Measurements from ENCODE around the gene RECQL5. TPM values are rescaled to one million over a fixed set of nuclear protein-coding genes. Genes with fewer than 3 reads are reported as not detected.
A peak's percentile ranks its signal among the peaks of the same experiment; 100 is the strongest.

The RECQL5 gene
- total RNA-seq, 1 donor from 2014 or later = 17.3 TPM

DNA sequence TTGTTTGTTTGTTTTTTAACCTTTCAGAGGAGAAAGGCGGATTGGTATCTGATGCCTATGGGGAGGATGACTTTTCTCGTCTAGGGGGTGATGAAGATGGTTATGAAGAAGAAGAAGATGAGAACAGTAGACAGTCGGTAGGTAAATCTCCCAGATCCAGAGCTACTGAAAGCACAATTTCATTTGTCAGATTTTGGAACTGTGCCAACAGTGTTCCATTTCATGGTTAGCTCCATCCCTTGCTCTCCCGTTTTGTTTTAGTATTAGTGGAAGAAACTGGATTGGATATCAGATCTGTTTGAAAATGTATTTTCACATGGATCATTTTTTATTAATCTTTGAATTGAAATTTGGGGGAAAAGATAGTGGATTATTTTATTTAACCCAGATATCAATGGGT lies 1.5 kb upstream of the RECQL5 start:
- Histone ChIP-seq H3K4me1 (peaks cover 52% of the 10 kb centered on the region), H3K27me3 (ENCODE audit: low read depth) (no peaks in the 10 kb centered on the region), H3K36me3 (peaks cover 54% of the 10 kb centered on the region), H3K4me3 (peak overlapping the region; percentile 94), H3K27ac (replicated peaks) (no peak overlapping the region), H3K9me3 (replicated peaks) (no peaks in the 10 kb centered on the region)
- DNase-seq = no peak
- TF ChIP-seq, protein P1, sequence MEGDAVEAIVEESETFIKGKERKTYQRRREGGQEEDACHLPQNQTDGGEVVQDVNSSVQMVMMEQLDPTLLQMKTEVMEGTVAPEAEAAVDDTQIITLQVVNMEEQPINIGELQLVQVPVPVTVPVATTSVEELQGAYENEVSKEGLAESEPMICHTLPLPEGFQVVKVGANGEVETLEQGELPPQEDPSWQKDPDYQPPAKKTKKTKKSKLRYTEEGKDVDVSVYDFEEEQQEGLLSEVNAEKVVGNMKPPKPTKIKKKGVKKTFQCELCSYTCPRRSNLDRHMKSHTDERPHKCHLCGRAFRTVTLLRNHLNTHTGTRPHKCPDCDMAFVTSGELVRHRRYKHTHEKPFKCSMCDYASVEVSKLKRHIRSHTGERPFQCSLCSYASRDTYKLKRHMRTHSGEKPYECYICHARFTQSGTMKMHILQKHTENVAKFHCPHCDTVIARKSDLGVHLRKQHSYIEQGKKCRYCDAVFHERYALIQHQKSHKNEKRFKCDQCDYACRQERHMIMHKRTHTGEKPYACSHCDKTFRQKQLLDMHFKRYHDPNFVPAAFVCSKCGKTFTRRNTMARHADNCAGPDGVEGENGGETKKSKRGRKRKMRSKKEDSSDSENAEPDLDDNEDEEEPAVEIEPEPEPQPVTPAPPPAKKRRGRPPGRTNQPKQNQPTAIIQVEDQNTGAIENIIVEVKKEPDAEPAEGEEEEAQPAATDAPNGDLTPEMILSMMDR (IDR thresholded peaks at IDR 0.05; ENCODE audit: borderline replicate concordance) = no peak
- intact Hi-C loops (cut with micrococcal nuclease) = no loop called here

DNA sequence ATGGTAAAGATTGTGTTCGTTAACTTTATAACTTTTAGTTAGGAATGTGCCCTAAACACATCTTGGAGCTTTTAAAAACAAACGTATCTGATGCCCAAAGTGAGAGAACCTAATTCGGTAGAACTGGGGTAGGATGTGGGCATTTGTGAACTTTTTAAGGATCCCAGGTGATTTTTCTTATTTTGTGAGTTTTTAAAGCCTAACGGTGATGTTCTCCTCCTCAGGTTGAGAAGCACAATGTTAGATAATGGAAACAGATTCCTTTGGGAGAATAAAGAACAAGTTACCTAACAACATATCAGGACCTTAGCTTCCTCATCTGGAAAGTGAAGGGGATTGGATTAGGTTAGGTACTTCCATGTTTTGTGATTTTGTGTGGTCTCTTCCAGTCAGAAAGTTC lies 871 bp upstream of the RECQL5 start:
- H3K4me1 ChIP-seq = peaks cover 52% of the 10 kb centered on the region
- H3K4me3 ChIP-seq = peak overlapping the region; percentile 94
- H3K27me3 ChIP-seq (ENCODE audit: low read depth) = no peaks in the 10 kb centered on the region
- H3K27ac ChIP-seq (replicated peaks) = peak overlapping the region; percentile 90
- DNase-seq = no peak
- H3K9me3 ChIP-seq (replicated peaks) = no peaks in the 10 kb centered on the region
- H3K36me3 ChIP-seq = peaks cover 51% of the 10 kb centered on the region
- TF ChIP-seq, protein P1 (IDR thresholded peaks at IDR 0.05; ENCODE audit: borderline replicate concordance) = no peak
- intact Hi-C loops (cut with micrococcal nuclease) = no loop called here

DNA sequence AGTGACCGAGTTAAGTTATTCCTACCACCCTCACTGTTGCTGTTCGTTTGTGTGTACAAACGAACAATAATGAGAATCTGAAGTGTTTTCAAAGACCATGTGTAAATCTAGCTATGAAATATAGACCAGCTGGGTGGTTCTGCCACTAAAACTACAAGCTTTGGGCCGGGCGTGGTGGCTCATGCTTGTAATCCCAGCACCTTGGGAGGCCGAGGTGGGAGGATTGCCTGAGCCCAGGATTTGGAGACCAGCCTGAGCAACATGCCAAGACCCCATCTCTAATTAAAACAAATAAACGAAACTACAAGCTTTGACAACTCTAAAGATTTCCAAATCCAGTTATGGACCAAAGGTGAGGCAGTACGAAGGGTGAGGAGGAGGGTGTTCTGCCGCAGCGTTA lies 973 bp downstream of the RECQL5 start:
- no peaks in the 10 kb centered on the region for H3K9me3 ChIP-seq (replicated peaks)
- H3K27ac ChIP-seq (replicated peaks) = no peak overlapping the region
- peak overlapping the region; percentile 94 for H3K4me3 ChIP-seq
- H3K4me1 ChIP-seq = peaks cover 48% of the 10 kb centered on the region
- H3K27me3 ChIP-seq (ENCODE audit: low read depth) = no peaks in the 10 kb centered on the region
- no peak for DNase-seq
- intact Hi-C loops (cut with micrococcal nuclease) = no loop called here
- TF ChIP-seq, protein P1 (IDR thresholded peaks at IDR 0.05; ENCODE audit: borderline replicate concordance) = no peak
- H3K36me3 ChIP-seq = peaks cover 51% of the 10 kb centered on the region

DNA sequence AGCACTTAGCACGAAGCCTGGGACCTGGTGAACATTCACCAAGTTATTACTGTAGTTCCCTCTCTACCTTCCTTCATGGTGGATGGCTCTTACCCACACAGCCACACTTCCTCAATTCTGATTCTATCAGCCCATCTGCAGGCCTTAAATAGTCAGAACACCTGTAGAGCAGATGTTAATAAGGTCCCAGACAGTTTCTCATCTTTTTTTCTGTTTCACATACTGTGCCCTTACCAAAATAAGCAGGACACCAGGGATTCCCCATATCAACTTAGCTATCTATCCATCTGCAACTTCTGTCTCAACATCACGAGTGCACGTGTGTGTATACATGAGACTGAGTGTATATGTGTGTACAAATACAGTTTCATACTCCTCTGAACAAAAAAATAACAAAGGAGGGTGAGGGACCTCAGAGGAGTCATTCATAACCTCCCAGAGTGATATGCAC lies 2.8 kb downstream of the RECQL5 start:
- peaks cover 49% of the 10 kb centered on the region for H3K36me3 ChIP-seq
- H3K27ac ChIP-seq (replicated peaks) = no peak overlapping the region
- H3K27me3 ChIP-seq (ENCODE audit: low read depth) = no peaks in the 10 kb centered on the region
- no peak for DNase-seq
- TF ChIP-seq, protein P1 (IDR thresholded peaks at IDR 0.05; ENCODE audit: borderline replicate concordance) = no peak
- H3K9me3 ChIP-seq (replicated peaks) = no peaks in the 10 kb centered on the region
- intact Hi-C loops (cut with micrococcal nuclease) = no loop called here
- peaks cover 37% of the 10 kb centered on the region for H3K4me1 ChIP-seq
- H3K4me3 ChIP-seq = no peak overlapping the region

DNA sequence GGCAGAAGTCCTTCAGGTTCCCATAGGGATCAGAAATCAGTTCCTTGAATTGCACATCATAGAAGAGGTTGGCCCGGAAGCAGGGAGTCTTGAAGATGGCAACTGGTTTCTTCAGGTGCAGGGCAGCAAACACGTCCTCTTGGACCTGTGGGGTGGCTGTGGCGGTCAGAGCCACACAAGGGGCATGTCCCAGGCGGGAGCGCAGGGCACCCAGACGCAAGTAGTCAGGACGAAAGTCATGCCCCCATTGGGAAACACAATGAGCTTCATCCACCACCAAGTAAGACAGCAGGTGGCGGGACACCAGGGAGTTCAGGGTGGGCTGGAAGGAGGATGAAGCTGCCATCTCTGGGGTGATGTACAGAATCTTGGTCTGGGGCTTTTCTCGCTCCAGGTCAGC lies 4.4 kb downstream of the RECQL5 start:
- intact Hi-C loops (cut with micrococcal nuclease) = no loop called here
- Histone ChIP-seq H3K4me1 (peaks cover 21% of the 10 kb centered on the region), H3K4me3 (no peak overlapping the region), H3K36me3 (peaks cover 48% of the 10 kb centered on the region), H3K27me3 (ENCODE audit: low read depth) (no peaks in the 10 kb centered on the region), H3K27ac (replicated peaks) (no peak overlapping the region), H3K9me3 (replicated peaks) (no peaks in the 10 kb centered on the region)
- DNase-seq = no peak
- TF ChIP-seq, protein P1 (IDR thresholded peaks at IDR 0.05; ENCODE audit: borderline replicate concordance) = no peak

All from left ventricle myocardium inferior (tissue), 1 donor.